GM12878 (cell line): ENCODE data around the gene METAP2. TPM values are rescaled to one million over a fixed set of nuclear protein-coding genes. Genes with fewer than 3 reads are reported as not detected.

Source experiments
- ATAC-seq: fragments of 200-7000 bp; cut with Tn5 transposase; 3 replicates; pipeline ENCODE4 v1.9.1; 2020; ENCODE audit warnings: mild to moderate bottlenecking, moderate library complexity
- BruUV-seq: library from RNA; stranded (reverse); fragments of 400-500 nt; replicated peaks from 2 replicates; lab custom pipeline; 2021; lab: Mats Ljungman, UMichigan
- CTCF ChIA-PET: fragments of 300-600 bp; sonication (Branson Sonifier 250); formaldehyde crosslinking; extraction: SDS; loops from one replicate; lab custom pipeline; 2021; ENCODE audit warnings: inconsistent platforms; lab: Yijun Ruan, JAX
- POLR2A ChIA-PET: fragments of 350-600 bp; formaldehyde crosslinking; extraction: SDS; loops from one replicate; lab custom pipeline; 2021; ENCODE audit warnings: inconsistent platforms; lab: Charles Lee
- RAD21 ChIA-PET: fragments of 300-600 bp; sonication (Branson Sonifier 250); formaldehyde crosslinking; loops from one replicate; lab custom pipeline; 2023; ENCODE audit warnings: antibody characterized with exemption; ENCODE audit not compliant: unreplicated experiment; lab: Charles Lee
- SMC1A ChIA-PET: fragments of 300-600 bp; sonication (Branson Sonifier 250); formaldehyde crosslinking; loops from one replicate; lab custom pipeline; 2023; ENCODE audit not compliant: unreplicated experiment, uncharacterized antibody; lab: Charles Lee
- DNase-seq: peaks from one replicate; pipeline ENCODE4 v3.0.0-alpha.2; 2011; ENCODE audit warnings: low read depth, low spot score
- FAIRE-seq: peaks from 3 replicates; lab custom pipeline; 2011; peaks lifted over from hg19 to GRCh38; lab: Jason Lieb, UNC
- H2AFZ ChIP-seq: 2 replicates; pipeline ENCODE4 v1.6.0; 2011; ENCODE audit warnings: low read depth, low read length, control low read depth; ENCODE audit not compliant: control insufficient read depth
- H3K27ac ChIP-seq: 2 replicates; pipeline ENCODE4 v1.5.1; 2011; ENCODE audit warnings: control low read depth; ENCODE audit not compliant: control insufficient read depth, insufficient read depth
- H3K27me3 ChIP-seq, 2 experiments: replicated peaks in 1 of 2; 2 replicates each; pipeline versions ENCODE4 v1.6.0 to v1.6.1; 2011; ENCODE audit warnings: low read length in 1 of 2; ENCODE audit not compliant: control insufficient read depth in 2 of 2, insufficient read depth in 2 of 2
- H3K36me3 ChIP-seq, 2 experiments: 2 replicates each; pipeline ENCODE4 v1.5.1; 2011; ENCODE audit warnings: low read length in 1 of 2; ENCODE audit not compliant: control insufficient read depth in 2 of 2, insufficient read depth in 2 of 2
- H3K4me1 ChIP-seq: 2 replicates; pipeline ENCODE4 v1.6.1; 2011; ENCODE audit warnings: mild to moderate bottlenecking, low read length, moderate library complexity, mixed read lengths; ENCODE audit not compliant: control insufficient read depth, insufficient read depth
- H3K4me2 ChIP-seq: 2 replicates; pipeline ENCODE4 v1.6.0; 2011; ENCODE audit warnings: control low read depth; ENCODE audit not compliant: control insufficient read depth, insufficient read depth
- H3K4me3 ChIP-seq: fragments of 200-600 bp; sonication (generic); 2 replicates; pipeline ENCODE4 v1.5.1; 2016
- H3K79me2 ChIP-seq: 2 replicates; pipeline ENCODE4 v1.6.0; 2011; ENCODE audit warnings: low read length; ENCODE audit not compliant: control insufficient read depth, insufficient read depth
- H3K9ac ChIP-seq: 2 replicates; pipeline ENCODE4 v1.8.0; 2011; ENCODE audit warnings: low read length, control low read depth, mixed read lengths; ENCODE audit not compliant: control insufficient read depth, insufficient read depth
- H3K9me3 ChIP-seq: replicated peaks from 3 replicates; pipeline ENCODE4 v1.5.1; 2011; ENCODE audit warnings: mild to moderate bottlenecking, low read length; ENCODE audit not compliant: control insufficient read depth, insufficient read depth
- H4K20me1 ChIP-seq: 2 replicates; pipeline ENCODE4 v1.6.0; 2011; ENCODE audit not compliant: control insufficient read depth, insufficient read depth
- FOXK2 ChIP-seq: fragments of 450-650 bp; IDR thresholded peaks from 2 replicates; pipeline ENCODE4 v1.6.1; 2017; ENCODE audit warnings: mild to moderate bottlenecking, moderate library complexity
- HCFC1 ChIP-seq: fragments of 150-350 bp; IDR thresholded peaks from 2 replicates; pipeline ENCODE4 v1.6.1; 2014; ENCODE audit warnings: low read length
- KDM1A ChIP-seq: fragments of 200-600 bp; sonication (generic); IDR thresholded peaks from 2 replicates; pipeline ENCODE4 v1.6.1; 2016; ENCODE audit warnings: borderline replicate concordance
- MTA2 ChIP-seq: fragments of 450-650 bp; IDR thresholded peaks from 2 replicates; pipeline ENCODE4 v1.6.1; 2016; ENCODE audit warnings: low read depth, mild to moderate bottlenecking, moderate library complexity
- POLR2A ChIP-seq: IDR thresholded peaks from 2 replicates; pipeline ENCODE4 v1.6.1; 2011; ENCODE audit warnings: low read depth, mild to moderate bottlenecking, low read length
- RUNX3 ChIP-seq: IDR thresholded peaks from 2 replicates; pipeline ENCODE4 v1.6.1; 2012; ENCODE audit warnings: low read length, inconsistent platforms
- SP1 ChIP-seq: IDR thresholded peaks from one replicate; pipeline ENCODE4 v1.6.1; 2011; ENCODE audit warnings: low read depth, low read length
- STAT1 ChIP-seq: fragments of 450-650 bp; conservative IDR thresholded peaks from 2 replicates; pipeline ENCODE4 v1.6.1; 2014; ENCODE audit warnings: antibody characterized with exemption, mild to moderate bottlenecking
- ZNF274 ChIP-seq: IDR thresholded peaks from one replicate; pipeline ENCODE4 v1.8.0; 2011; ENCODE audit not compliant: insufficient read length, insufficient read depth
- WGBS: methylation state at CpG from one replicate; pipeline ENCODE4 v1.1.6; 2016; ENCODE audit warnings: low lambda C conversion rate; ENCODE audit not compliant: insufficient replicate concordance, insufficient coverage; ENCODE audit errors: missing lambda C conversion rate; 5-methylcytosine and 5-hydroxymethylcytosine counted together
- in situ Hi-C: fragments of 300-500 bp; cut with MboI; formaldehyde crosslinking; loops from 9 replicates; pipeline ENCODE4 v1.14.3; 2018; ENCODE audit warnings: mixed read lengths
- intact Hi-C: fragments of 100-400 bp; cut with micrococcal nuclease; formaldehyde crosslinking; loops from one replicate; pipeline ENCODE4 v1.14.2; 2022; ENCODE audit not compliant: unreplicated experiment
- polyA plus RNA-seq, 11 experiments: library from polyadenylated mRNA; depleted of rRNA in 4 of 11; unstranded in 6 of 11; stranded (reverse) in 5 of 11; fragments of >200 nt; fragmentation: Nextera tagmentation in 4 of 11; fragmentation: Illumina TruSeq in 1 of 11; extraction: Ambion mirVana in 4 of 11; extraction: Trizol in 1 of 11; gene quantifications; 1 replicate in 1 of 11; 2 replicates in 10 of 11; pipeline versions ENCODE4 v1.2.1 to v1.2.3, GENCODE V29; 2011 to 2016; ENCODE audit warnings: inconsistent platforms in 2 of 11, missing spikeins in 2 of 11, low read depth in 1 of 11
- total RNA-seq, 4 experiments: library from RNA; depleted of rRNA in 3 of 4; stranded (reverse); fragments of >200 nt in 3 of 4; fragmentation: Illumina TruSeq in 1 of 4; extraction: Trizol in 1 of 4; gene quantifications; 2 replicates each; pipeline versions ENCODE4 v1.2.1 to v1.2.3, GENCODE V29; 2013 to 2021
- TF ChIP-seq, protein P1 (sequence below): fragments of 450-650 bp; IDR thresholded peaks from 2 replicates; pipeline ENCODE4 v1.6.1; 2017; ENCODE audit warnings: mild to moderate bottlenecking
- TF ChIP-seq, protein P2 (sequence below): IDR thresholded peaks from 2 replicates; pipeline ENCODE4 v1.6.1; 2012; ENCODE audit warnings: improper control_type of control experiment, low read depth, low read length; ENCODE audit not compliant: insufficient replicate concordance
- TF ChIP-seq, protein P3 (sequence below): fragments of 450-650 bp; IDR thresholded peaks from 2 replicates; pipeline ENCODE4 v1.6.1; 2017; ENCODE audit warnings: low read depth, mild to moderate bottlenecking, moderate library complexity

The METAP2 gene
- total and polyA plus RNA-seq, 10 of the 15 experiments (the other 5 are each of a cell fraction or from before 2014, with no cell fraction given): 50.7 to 132 (median 73.9) TPM

DNA sequence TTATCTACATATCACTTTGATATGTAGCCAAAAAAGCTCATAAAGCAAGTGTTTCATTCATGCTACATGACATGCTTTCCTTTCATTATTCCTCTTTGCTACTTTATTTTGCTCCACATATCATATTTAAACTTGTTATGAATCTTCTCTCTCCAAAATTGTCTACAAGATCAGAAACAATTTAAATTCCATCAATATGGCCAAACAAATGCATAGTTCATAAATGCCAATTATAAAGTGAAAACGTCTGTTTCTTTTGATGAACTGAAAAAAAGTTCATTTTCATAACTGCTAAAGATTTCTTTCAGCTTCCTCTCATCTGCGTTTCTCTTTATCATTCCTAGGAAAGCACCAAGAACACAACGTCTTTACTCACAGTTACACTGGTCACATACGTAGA, 54.5 kb downstream of the METAP2 start:
- TF ChIP-seq ZNF274 (no peak), RUNX3 (no peak), MTA2 (no peak), KDM1A (no peak), SP1 (no peak), FOXK2 (no peak), STAT1 (no peak), HCFC1 (no peak), POLR2A (no peak)
- TF ChIP-seq, protein P1, sequence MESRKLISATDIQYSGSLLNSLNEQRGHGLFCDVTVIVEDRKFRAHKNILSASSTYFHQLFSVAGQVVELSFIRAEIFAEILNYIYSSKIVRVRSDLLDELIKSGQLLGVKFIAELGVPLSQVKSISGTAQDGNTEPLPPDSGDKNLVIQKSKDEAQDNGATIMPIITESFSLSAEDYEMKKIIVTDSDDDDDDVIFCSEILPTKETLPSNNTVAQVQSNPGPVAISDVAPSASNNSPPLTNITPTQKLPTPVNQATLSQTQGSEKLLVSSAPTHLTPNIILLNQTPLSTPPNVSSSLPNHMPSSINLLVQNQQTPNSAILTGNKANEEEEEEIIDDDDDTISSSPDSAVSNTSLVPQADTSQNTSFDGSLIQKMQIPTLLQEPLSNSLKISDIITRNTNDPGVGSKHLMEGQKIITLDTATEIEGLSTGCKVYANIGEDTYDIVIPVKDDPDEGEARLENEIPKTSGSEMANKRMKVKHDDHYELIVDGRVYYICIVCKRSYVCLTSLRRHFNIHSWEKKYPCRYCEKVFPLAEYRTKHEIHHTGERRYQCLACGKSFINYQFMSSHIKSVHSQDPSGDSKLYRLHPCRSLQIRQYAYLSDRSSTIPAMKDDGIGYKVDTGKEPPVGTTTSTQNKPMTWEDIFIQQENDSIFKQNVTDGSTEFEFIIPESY: no peak
- TF ChIP-seq, protein P2, sequence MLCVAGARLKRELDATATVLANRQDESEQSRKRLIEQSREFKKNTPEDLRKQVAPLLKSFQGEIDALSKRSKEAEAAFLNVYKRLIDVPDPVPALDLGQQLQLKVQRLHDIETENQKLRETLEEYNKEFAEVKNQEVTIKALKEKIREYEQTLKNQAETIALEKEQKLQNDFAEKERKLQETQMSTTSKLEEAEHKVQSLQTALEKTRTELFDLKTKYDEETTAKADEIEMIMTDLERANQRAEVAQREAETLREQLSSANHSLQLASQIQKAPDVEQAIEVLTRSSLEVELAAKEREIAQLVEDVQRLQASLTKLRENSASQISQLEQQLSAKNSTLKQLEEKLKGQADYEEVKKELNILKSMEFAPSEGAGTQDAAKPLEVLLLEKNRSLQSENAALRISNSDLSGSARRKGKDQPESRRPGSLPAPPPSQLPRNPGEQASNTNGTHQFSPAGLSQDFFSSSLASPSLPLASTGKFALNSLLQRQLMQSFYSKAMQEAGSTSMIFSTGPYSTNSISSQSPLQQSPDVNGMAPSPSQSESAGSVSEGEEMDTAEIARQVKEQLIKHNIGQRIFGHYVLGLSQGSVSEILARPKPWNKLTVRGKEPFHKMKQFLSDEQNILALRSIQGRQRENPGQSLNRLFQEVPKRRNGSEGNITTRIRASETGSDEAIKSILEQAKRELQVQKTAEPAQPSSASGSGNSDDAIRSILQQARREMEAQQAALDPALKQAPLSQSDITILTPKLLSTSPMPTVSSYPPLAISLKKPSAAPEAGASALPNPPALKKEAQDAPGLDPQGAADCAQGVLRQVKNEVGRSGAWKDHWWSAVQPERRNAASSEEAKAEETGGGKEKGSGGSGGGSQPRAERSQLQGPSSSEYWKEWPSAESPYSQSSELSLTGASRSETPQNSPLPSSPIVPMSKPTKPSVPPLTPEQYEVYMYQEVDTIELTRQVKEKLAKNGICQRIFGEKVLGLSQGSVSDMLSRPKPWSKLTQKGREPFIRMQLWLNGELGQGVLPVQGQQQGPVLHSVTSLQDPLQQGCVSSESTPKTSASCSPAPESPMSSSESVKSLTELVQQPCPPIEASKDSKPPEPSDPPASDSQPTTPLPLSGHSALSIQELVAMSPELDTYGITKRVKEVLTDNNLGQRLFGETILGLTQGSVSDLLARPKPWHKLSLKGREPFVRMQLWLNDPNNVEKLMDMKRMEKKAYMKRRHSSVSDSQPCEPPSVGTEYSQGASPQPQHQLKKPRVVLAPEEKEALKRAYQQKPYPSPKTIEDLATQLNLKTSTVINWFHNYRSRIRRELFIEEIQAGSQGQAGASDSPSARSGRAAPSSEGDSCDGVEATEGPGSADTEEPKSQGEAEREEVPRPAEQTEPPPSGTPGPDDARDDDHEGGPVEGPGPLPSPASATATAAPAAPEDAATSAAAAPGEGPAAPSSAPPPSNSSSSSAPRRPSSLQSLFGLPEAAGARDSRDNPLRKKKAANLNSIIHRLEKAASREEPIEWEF: no peak
- TF ChIP-seq, protein P3, sequence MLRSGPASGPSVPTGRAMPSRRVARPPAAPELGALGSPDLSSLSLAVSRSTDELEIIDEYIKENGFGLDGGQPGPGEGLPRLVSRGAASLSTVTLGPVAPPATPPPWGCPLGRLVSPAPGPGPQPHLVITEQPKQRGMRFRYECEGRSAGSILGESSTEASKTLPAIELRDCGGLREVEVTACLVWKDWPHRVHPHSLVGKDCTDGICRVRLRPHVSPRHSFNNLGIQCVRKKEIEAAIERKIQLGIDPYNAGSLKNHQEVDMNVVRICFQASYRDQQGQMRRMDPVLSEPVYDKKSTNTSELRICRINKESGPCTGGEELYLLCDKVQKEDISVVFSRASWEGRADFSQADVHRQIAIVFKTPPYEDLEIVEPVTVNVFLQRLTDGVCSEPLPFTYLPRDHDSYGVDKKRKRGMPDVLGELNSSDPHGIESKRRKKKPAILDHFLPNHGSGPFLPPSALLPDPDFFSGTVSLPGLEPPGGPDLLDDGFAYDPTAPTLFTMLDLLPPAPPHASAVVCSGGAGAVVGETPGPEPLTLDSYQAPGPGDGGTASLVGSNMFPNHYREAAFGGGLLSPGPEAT: no peak
- in situ Hi-C loops: no loop called here
- Histone ChIP-seq H3K4me2 (no peak overlapping the region), H3K36me3 (no peaks in the 10 kb centered on the region), H3K9ac (no peak overlapping the region), H2AFZ (no peak overlapping the region), H3K79me2 (no peaks in the 10 kb centered on the region), H3K4me3 (no peak overlapping the region), H3K4me1 (no peaks in the 10 kb centered on the region), H4K20me1 (no peaks in the 10 kb centered on the region), H3K27me3 (no peaks in the 10 kb centered on the region; a peak in 1 of 4 replicates), H3K9me3 (no peaks in the 10 kb centered on the region), H3K27ac (no peak overlapping the region)
- no peak for DNase-seq
- SMC1A ChIA-PET: interaction anchor here (0.8 kb wide), 1 partner anchor 411 kb away, joined by 3 read pairs; no protein-coding TSS in a partner anchor
- POLR2A ChIA-PET: no interaction called here
- WGBS: 13% methylated on average over 4 of the region's 4 CpGs
- intact Hi-C loops: no loop called here
- no TSS peak for BruUV-seq
- CTCF ChIA-PET: interaction anchor here (1.0 kb wide), 1 partner anchor 306 kb away, joined by 3 read pairs; no protein-coding TSS in a partner anchor
- no peak for ATAC-seq
- RAD21 ChIA-PET: no interaction called here
- FAIRE-seq: no peak
